ENCODE measurements around the gene CCDC88C. TPM values are rescaled to one million over a fixed set of nuclear protein-coding genes. Genes with fewer than 3 reads are reported as not detected.

Gene CCDC88C
- total RNA-seq, 1 donor from 2014 or later: 44.6 TPM

DNA sequence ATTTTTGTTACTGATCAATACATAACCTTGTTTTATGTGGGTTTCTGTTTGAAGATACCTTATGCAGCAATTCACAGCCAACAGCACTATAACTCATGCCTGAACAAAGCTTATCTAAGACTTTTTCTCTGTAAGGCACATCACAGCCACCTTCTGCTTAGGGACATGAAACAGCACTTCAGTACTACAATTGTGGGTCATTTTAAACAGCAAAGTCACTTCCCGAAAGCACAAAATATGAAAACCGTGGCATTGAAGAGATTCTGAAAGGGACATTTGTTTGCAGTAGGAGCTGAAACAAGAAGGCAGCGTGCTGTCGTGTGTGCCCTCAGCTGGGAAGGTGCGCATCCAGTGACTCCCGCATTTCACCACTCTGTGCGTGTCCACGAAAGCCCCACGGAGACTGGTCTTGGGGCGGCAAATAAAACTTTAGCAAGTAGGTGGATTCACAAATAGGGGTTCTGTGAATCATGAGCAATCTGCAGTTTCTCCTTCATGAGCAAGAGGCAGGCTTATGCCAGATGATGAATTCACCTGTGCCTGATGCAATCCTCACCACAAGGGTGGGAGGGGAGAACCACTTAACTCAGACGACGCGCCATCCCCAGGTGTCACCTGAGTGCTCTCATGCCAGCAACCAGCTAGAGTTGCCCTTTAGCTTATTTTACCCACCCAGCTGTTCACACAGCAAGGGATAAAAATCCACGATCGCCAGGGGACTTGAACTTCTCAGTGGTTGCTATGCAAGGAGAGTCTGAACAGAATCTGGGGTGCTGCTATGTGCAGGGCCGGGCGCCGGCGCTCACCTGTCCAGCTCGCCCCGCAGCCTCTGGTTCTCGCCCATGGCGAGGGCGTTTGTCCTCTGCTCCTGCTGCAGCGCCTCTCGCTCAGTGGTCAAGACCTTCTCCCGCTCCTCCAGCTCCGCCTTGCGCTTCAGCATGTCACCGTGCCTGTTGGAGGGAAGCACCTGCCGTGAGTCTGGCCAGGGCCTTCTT lies 118.2 kb downstream of the CCDC88C start:
- no peak for TF ChIP-seq CTCF (conservative IDR thresholded peaks at IDR 0.05)
- Mint-ChIP-seq H3K27me3 (ENCODE audit: low read depth) (no peaks in the 10 kb centered on the region), H3K36me3 (ENCODE audit: low read depth) (peaks cover 16% of the 10 kb centered on the region), H3K4me3 (no peak overlapping the region), H3K4me1 (no peaks in the 10 kb centered on the region), H3K9me3 (no peaks in the 10 kb centered on the region), H3K27ac (ENCODE audit: unreplicated experiment) (no peak overlapping the region)
- no peak for DNase-seq (ENCODE audit: low read depth, low spot score)

DNA sequence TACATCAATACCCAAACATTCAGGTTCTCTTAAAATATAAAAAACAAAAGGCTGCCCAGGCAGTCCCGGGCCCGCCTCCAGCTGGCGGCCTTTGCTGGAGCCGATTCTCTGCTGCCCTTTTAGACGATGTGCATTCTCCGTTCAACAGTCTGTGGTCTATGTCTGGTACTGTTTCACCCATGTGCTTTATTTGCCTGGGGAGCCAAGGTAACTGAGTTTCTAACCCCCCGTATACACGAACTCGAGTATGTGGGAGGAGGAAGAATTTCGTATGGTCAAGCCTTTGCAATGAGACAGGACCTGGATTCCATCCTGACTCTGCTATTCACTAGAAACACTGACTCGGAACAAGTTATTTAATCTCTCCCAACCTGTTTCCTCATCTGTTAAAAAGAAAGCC lies 119.0 kb downstream of the CCDC88C start:
- Mint-ChIP-seq H3K36me3 (ENCODE audit: low read depth) (peaks cover 22% of the 10 kb centered on the region), H3K4me1 (no peaks in the 10 kb centered on the region), H3K27ac (ENCODE audit: unreplicated experiment) (no peak overlapping the region), H3K9me3 (no peaks in the 10 kb centered on the region), H3K27me3 (ENCODE audit: low read depth) (no peaks in the 10 kb centered on the region), H3K4me3 (no peak overlapping the region)
- no peak for TF ChIP-seq CTCF (conservative IDR thresholded peaks at IDR 0.05)
- no peak for DNase-seq (ENCODE audit: low read depth, low spot score)

- H3K9me3 Mint-ChIP-seq: no peaks in the 10 kb centered on the region
- no peaks in the 10 kb centered on the region for H3K27me3 Mint-ChIP-seq (ENCODE audit: low read depth)
- no peak for DNase-seq (ENCODE audit: low read depth, low spot score)
- H3K4me1 Mint-ChIP-seq: no peaks in the 10 kb centered on the region
- no peak overlapping the region for H3K4me3 Mint-ChIP-seq
- H3K36me3 Mint-ChIP-seq (ENCODE audit: low read depth): peaks cover 25% of the 10 kb centered on the region
- no peak overlapping the region for H3K27ac Mint-ChIP-seq (ENCODE audit: unreplicated experiment)
- TF ChIP-seq CTCF (conservative IDR thresholded peaks at IDR 0.05): no peak
Observed at GRCh38 chr14:91297081-91297711, 120.4 kb downstream of the CCDC88C start.

DNA sequence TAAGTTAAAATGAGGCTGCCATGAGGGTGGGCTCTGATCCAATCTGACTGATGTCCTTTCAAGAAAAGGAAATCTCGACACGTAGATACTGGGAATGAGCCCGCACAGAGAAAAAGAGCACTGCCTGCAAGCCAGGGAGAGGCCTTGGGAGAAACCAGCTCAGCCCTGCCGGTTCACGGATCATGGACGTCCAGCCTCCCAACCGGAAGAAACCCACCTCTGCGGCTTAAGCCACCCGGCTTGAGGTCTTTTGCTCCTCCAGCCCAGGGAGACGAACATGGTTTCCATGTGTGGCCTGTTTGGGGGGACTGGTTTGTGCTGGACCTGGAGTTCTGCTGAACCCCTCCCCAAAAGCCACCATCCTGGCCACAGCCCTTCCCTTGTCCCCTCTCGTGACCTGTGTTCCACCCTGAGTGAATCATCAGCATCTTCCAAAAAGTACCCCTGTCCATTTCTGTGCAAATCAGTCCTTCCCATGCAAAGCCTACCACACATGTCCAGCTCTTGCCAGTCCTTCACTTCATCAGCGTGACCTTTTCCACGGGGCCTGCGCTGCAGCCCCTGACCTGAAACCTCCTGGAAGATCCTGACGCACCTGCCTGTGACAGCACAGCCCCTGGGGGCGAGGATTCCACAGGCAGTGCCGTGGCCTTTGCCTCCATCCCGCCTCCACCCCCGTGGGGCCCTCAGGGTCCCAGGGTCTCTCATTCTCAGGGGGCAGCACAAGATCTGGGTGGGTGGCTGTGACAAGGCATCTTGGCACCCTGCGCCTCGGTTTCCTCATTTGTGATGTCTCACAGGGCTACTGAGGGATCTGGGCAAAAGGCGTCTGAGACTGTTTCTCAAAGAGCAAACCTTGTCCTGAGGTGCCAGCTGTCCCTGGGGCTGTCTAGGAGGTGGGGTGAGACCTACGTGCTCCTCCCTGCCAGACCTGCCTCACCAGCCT lies 121.5 kb downstream of the CCDC88C start:
- H3K9me3 Mint-ChIP-seq: no peaks in the 10 kb centered on the region
- no peaks in the 10 kb centered on the region for H3K27me3 Mint-ChIP-seq (ENCODE audit: low read depth)
- H3K4me1 Mint-ChIP-seq: no peaks in the 10 kb centered on the region
- H3K4me3 Mint-ChIP-seq: no peak overlapping the region
- no peak for TF ChIP-seq CTCF (conservative IDR thresholded peaks at IDR 0.05)
- H3K27ac Mint-ChIP-seq (ENCODE audit: unreplicated experiment): no peak overlapping the region
- DNase-seq (ENCODE audit: low read depth, low spot score): no peak
- peaks cover 24% of the 10 kb centered on the region for H3K36me3 Mint-ChIP-seq (ENCODE audit: low read depth)

DNA sequence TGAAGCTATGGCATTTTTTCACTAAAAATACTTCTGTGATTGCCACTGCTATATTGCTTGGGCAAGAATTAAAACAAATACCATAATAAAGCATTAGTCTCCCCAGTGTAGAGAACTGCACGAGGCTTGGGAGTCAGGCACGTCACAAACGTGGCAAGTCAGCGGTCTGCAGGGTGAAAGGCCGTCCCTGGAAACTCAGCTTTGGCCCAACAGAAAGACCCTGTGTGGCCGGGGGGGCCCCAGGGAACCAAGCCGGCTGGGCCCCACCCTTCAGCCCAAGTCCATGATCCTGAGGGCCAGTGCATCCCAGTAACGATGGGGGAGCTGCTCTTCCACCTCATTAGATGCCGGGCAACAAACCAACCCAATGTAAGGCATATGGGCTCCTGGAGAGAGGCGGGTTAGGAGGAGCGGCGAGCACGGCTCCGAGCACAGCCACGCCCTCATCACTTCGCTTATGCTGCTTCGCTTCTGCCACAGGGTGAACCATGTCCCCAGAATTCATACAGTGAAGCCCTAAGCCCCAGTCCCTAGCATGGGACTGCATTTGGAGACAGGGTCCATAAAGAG lies 122.3 kb downstream of the CCDC88C start:
- H3K4me3 Mint-ChIP-seq: no peak overlapping the region
- DNase-seq (ENCODE audit: low read depth, low spot score): no peak
- peaks cover 24% of the 10 kb centered on the region for H3K36me3 Mint-ChIP-seq (ENCODE audit: low read depth)
- no peaks in the 10 kb centered on the region for H3K9me3 Mint-ChIP-seq
- no peaks in the 10 kb centered on the region for H3K4me1 Mint-ChIP-seq
- no peaks in the 10 kb centered on the region for H3K27me3 Mint-ChIP-seq (ENCODE audit: low read depth)
- no peak overlapping the region for H3K27ac Mint-ChIP-seq (ENCODE audit: unreplicated experiment)
- no peak for TF ChIP-seq CTCF (conservative IDR thresholded peaks at IDR 0.05)

Data from neural crest cell (in vitro differentiated cells).